BLaER1 (cell line): ENCODE results near the gene DCLK3.

Experiments
- H3K27ac ChIP-seq: shearing (Covaris generic); formaldehyde crosslinking; 2 replicates; pipeline ENCODE4 v1.8.1; 2022
- H3K27me3 ChIP-seq: shearing (Covaris generic); formaldehyde crosslinking; 2 replicates; pipeline ENCODE4 v1.8.1; 2022
- H3K36me3 ChIP-seq: shearing (Covaris generic); formaldehyde crosslinking; 2 replicates; pipeline ENCODE4 v1.8.1; 2022
- H3K4me1 ChIP-seq: shearing (Covaris generic); formaldehyde crosslinking; 2 replicates; pipeline ENCODE4 v1.8.1; 2022
- H3K4me2 ChIP-seq: shearing (Covaris generic); formaldehyde crosslinking; 2 replicates; pipeline ENCODE4 v1.8.1; 2022
- H3K4me3 ChIP-seq: shearing (Covaris generic); formaldehyde crosslinking; 2 replicates; pipeline ENCODE4 v1.8.1; 2022
- H3K9ac ChIP-seq: shearing (Covaris generic); formaldehyde crosslinking; 2 replicates; pipeline ENCODE4 v1.8.1; 2022
- H3K9me3 ChIP-seq: shearing (Covaris generic); formaldehyde crosslinking; 2 replicates; pipeline ENCODE4 v1.8.1; 2022
- H4K20me1 ChIP-seq: shearing (Covaris generic); formaldehyde crosslinking; 2 replicates; pipeline ENCODE4 v1.8.1; 2022
- Cebpa-rat ChIP-seq: shearing (Covaris generic); IDR thresholded peaks from 2 replicates; pipeline ENCODE4 v1.8.1; 2022

The DCLK3 gene

DNA sequence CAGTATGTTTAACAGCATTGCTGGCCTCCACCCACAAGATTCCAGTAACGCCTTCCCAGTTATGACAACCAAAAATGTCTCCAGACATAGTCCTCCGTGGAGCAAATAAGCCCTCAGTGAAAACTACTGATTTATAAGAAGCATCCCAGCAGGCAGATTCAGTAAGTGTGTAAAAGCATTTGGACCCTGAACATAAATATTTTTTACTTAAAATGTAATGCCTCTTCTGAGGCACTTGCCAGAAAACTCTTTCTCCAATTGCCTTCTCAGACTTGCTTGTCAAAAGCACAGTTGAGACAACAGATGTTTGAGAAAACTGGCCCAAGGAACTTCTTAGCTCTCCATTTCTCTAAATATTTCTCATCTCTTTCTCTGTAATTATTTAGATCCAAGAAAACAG lies 31.8 kb upstream of the DCLK3 start:
- Histone ChIP-seq H3K27ac (no peak overlapping the region), H3K9ac (no peak overlapping the region), H3K9me3 (no peaks in the 10 kb centered on the region), H3K4me2 (no peak overlapping the region), H3K4me1 (no peaks in the 10 kb centered on the region), H3K4me3 (no peak overlapping the region), H4K20me1 (no peaks in the 10 kb centered on the region), H3K36me3 (no peaks in the 10 kb centered on the region), H3K27me3 (no peaks in the 10 kb centered on the region)
- TF ChIP-seq Cebpa-rat: no peak

DNA sequence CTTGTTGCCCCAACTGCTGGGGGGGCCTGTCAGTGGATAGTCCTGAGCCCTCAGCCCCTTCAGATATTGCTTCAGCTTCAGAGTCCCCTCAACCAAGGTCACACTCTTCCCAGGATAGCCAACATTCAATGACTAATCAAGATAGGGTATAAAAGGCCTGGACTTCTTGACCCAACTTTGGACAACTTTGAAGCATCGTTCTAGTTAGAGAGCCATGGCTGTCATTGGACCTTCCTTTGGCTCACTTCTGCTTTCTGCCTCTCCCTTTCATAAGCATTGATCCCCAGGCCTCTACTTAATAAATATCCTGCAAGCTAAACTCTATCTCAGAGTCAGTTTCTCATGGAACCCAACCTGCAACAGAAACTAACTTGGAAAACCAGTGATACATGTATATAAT lies 31.3 kb upstream of the DCLK3 start:
- no peak for TF ChIP-seq Cebpa-rat
- no peaks in the 10 kb centered on the region for H3K9me3 ChIP-seq
- H3K27me3 ChIP-seq: no peaks in the 10 kb centered on the region
- no peak overlapping the region for H3K4me2 ChIP-seq
- H4K20me1 ChIP-seq: no peaks in the 10 kb centered on the region
- H3K4me1 ChIP-seq: no peaks in the 10 kb centered on the region
- H3K36me3 ChIP-seq: no peaks in the 10 kb centered on the region
- no peak overlapping the region for H3K4me3 ChIP-seq
- no peak overlapping the region for H3K27ac ChIP-seq
- H3K9ac ChIP-seq: no peak overlapping the region

DNA sequence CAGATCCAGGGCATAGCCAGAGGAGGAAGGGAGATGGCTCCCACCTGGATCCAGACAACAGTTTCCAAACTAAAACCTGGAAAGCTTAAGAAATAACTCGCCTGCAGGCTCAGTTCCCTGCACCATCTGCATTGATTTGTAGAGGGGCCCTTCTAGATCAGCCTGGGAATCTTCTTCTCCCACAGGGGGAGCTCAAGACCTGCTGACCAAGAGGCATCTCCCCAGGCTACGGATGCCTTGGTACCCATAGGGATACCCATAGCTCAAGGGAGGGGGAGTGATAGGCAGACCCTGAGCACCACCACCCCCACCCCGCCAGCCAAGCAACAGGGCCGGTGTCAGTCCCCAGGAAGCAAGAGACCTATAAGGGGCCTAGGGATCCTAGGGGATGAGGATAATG lies 28.0 kb upstream of the DCLK3 start:
- no peak for TF ChIP-seq Cebpa-rat
- H3K4me3 ChIP-seq: no peak overlapping the region
- no peaks in the 10 kb centered on the region for H3K27me3 ChIP-seq
- no peaks in the 10 kb centered on the region for H3K36me3 ChIP-seq
- H3K4me1 ChIP-seq: no peaks in the 10 kb centered on the region
- H3K9ac ChIP-seq: no peak overlapping the region
- H3K27ac ChIP-seq: no peak overlapping the region
- no peak overlapping the region for H3K4me2 ChIP-seq
- H4K20me1 ChIP-seq: no peaks in the 10 kb centered on the region
- H3K9me3 ChIP-seq: no peaks in the 10 kb centered on the region

DNA sequence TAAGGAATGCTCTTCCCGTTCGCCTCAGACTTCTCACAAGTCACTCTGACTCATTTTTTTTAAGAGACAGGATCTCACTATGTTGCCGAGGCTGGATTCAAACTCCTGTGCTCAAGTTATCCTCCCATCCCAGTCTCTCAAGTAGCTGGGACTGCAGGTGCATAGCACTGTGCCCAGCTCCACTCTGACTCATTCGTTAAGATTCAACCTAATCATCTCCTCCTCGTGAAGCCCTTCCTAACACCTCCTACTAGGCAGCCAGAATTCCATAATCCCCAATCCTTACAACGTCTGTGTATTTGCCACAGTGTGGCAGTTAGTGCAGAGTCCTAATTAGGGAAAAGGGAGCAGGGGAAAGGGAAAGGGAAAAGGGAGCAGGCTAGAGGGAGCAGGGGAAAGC lies 26.4 kb upstream of the DCLK3 start:
- H3K4me2 ChIP-seq: no peak overlapping the region
- no peaks in the 10 kb centered on the region for H3K27me3 ChIP-seq
- no peak overlapping the region for H3K4me3 ChIP-seq
- no peaks in the 10 kb centered on the region for H3K36me3 ChIP-seq
- no peak for TF ChIP-seq Cebpa-rat
- H3K9ac ChIP-seq: no peak overlapping the region
- H3K27ac ChIP-seq: no peak overlapping the region
- no peaks in the 10 kb centered on the region for H4K20me1 ChIP-seq
- no peaks in the 10 kb centered on the region for H3K9me3 ChIP-seq
- H3K4me1 ChIP-seq: no peaks in the 10 kb centered on the region

DNA sequence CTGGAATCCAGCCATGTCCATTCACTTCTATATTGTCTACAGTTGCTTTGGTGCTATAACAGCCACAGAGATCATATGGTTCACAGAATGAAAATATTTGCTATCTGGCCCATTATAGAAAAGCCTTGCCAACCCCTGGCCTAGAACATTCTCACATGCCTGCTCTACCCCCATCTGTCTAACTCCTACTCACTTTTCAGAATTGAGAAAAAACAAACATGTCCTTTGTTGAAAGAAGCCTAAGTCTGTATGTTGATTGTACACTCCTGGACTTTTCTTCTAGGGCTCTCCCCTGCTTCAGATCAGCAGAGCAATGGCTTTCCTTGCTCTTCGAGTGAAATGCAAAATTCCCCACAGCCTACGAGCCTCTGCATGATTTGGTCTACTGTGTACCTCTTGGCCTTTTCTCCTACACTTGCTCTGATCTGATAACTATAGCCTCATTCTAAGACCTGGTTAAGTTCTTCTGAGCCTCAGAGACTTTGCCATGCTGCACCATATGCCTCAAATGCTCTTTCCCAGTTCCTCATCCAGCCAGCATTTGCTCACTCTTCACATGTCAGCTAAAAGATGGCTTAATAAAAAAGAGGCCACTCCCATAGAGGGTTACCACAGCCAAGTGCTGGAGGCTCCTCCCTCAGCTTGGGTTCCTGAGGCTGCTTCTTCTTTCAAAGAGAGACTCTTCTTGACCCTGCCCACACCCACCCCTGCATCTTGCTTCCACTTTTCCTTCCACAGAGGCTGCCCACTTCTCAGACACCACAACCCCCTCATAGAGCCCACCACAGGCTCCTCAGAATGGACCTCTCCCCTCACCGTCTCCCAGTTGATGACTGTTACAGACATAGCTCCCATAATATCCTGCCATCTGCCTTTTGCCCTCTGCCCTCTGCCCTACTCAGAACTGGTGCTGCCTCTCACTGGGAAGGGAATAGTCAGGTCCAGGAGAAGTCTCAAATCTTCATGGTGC lies 22.9 kb upstream of the DCLK3 start:
- Histone ChIP-seq H3K27ac (no peak overlapping the region), H3K4me3 (no peak overlapping the region), H3K4me1 (no peaks in the 10 kb centered on the region), H4K20me1 (no peaks in the 10 kb centered on the region), H3K36me3 (no peaks in the 10 kb centered on the region), H3K4me2 (no peak overlapping the region), H3K27me3 (no peaks in the 10 kb centered on the region), H3K9me3 (no peaks in the 10 kb centered on the region), H3K9ac (no peak overlapping the region)
- TF ChIP-seq Cebpa-rat: no peak

DNA sequence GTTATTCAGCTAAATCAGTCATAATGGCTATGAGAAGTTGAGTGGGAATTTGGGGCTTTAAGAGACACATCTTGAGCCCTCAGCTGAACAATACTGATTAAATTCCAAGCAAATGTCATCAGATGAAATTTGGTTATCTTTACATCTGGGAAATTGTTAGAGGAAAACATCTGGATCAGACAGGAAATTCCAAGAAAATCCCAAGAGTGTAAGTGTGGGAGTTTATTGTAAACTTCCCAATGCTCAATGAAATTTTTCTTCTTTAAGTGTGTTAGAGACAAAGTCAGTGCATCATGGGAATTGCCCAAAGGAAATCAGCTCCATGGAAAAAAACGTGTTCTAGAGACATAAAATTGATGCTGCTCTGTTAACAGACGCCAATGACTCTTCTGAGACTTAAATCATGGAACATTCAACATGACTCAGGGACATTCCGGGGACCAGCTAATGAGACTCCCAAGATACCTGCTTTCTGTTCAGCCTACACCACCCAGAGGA lies 19.8 kb upstream of the DCLK3 start:
- H3K4me1 ChIP-seq: no peaks in the 10 kb centered on the region
- no peaks in the 10 kb centered on the region for H3K36me3 ChIP-seq
- H3K9me3 ChIP-seq: no peaks in the 10 kb centered on the region
- no peak overlapping the region for H3K27ac ChIP-seq
- TF ChIP-seq Cebpa-rat: no peak
- no peaks in the 10 kb centered on the region for H3K27me3 ChIP-seq
- H4K20me1 ChIP-seq: no peaks in the 10 kb centered on the region
- no peak overlapping the region for H3K9ac ChIP-seq
- H3K4me2 ChIP-seq: no peak overlapping the region
- no peak overlapping the region for H3K4me3 ChIP-seq

DNA sequence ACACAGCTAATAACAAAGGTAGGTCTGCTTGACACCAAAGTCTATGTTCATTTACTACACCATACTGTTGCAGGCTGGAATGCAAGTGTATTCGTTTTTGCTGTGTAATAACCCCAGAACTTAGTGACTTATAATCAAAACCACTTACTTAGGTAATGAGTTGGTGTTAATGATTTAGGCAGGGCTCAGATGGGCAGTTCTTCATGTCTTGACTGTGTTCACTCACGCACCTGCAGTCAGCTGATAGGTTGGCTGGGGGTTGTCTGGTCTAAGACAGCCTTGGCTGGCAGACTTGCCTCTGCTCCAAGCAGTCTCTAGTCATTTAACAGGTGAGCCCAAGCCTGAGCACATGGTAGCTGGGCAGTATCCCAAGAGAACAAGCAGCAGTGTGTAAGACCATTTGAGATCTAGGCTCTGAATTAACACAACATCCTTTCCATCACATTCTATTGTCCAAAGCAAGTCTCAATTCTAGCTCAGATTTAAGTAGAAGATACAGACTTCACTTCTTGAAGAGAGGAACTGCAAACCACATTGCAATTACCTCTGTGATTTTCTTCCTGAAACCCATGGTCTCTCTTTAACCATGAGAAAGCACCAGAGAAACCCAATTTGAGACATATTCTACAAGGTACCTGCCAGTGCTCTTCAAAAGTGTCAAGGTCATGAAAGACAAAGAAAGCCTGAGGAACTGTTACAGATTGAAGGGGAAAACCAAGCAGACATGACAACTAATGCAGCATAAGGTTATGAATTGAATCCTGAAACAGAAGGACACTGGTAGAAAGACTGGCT lies 13.3 kb upstream of the DCLK3 start:
- no peak for TF ChIP-seq Cebpa-rat
- Histone ChIP-seq H3K4me2 (no peak overlapping the region), H3K4me1 (no peaks in the 10 kb centered on the region), H3K4me3 (no peak overlapping the region), H3K9me3 (no peaks in the 10 kb centered on the region), H3K27me3 (no peaks in the 10 kb centered on the region), H3K36me3 (no peaks in the 10 kb centered on the region), H4K20me1 (no peaks in the 10 kb centered on the region), H3K27ac (no peak overlapping the region), H3K9ac (no peak overlapping the region)

DNA sequence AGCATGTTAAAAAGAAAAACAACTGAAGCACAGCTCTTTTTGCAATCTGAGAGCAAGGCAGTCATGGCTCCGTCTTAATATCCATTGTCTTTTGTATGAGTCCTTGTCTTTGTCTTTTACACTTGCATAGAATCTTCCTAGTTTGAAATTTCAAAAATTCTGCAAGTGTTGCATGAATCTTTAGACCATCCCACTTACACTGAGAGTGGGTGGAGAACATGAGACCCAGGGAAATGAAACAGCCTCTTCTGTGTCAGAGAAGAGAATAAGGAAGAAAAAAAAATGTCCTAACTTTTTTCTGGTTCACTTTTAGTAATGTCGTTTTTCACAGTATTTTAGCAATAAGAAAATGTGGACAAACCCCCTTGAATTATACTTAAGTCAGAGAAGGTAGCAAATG lies 12.1 kb upstream of the DCLK3 start:
- no peak for TF ChIP-seq Cebpa-rat
- Histone ChIP-seq H3K9me3 (no peaks in the 10 kb centered on the region), H4K20me1 (no peaks in the 10 kb centered on the region), H3K27me3 (no peaks in the 10 kb centered on the region), H3K36me3 (no peaks in the 10 kb centered on the region), H3K27ac (no peak overlapping the region), H3K4me1 (no peaks in the 10 kb centered on the region), H3K9ac (no peak overlapping the region), H3K4me3 (no peak overlapping the region), H3K4me2 (no peak overlapping the region)

DNA sequence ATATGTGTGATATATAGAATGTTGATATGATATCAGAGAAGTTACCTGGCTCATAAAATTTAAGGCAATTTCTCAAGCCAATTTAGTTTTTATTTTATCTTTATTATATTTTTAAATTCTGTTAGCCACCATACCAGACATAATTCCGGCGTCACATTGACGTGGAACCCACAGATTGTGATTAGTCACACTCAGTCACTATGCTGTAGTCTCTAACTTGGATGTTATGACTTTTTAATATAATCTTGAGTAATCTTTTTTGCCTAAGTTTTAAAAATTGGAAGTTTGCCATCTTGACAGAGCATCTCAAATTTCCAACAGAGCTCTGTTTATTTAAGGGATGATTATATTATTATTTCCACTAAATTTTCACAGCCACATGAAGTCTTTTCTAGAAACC lies 9.7 kb upstream of the DCLK3 start:
- TF ChIP-seq Cebpa-rat: no peak
- H3K27me3 ChIP-seq: no peaks in the 10 kb centered on the region
- no peaks in the 10 kb centered on the region for H4K20me1 ChIP-seq
- no peaks in the 10 kb centered on the region for H3K9me3 ChIP-seq
- no peaks in the 10 kb centered on the region for H3K36me3 ChIP-seq
- H3K4me1 ChIP-seq: no peaks in the 10 kb centered on the region
- H3K27ac ChIP-seq: no peak overlapping the region
- no peak overlapping the region for H3K9ac ChIP-seq
- no peak overlapping the region for H3K4me2 ChIP-seq
- no peak overlapping the region for H3K4me3 ChIP-seq

DNA sequence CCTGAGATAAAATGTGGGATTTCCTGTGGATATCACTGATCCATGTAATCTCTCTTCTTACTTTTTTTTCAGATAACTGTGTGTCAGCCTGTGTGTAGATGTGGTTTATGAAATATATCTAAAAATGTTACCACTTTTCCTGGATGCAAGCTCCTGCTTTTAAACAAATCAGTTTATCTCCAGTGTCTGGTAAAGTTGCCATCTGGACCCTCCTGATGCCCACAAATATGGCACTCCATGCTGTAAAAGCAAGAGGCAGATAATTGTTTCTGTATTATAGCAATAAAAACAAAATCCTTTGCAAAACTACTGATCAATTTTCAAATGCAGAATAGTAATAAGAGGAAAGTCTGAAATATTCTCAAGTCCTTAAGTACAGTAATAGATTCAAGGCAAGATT lies 7.6 kb upstream of the DCLK3 start:
- Histone ChIP-seq H4K20me1 (no peaks in the 10 kb centered on the region), H3K9ac (no peak overlapping the region), H3K27me3 (no peaks in the 10 kb centered on the region), H3K4me1 (no peaks in the 10 kb centered on the region), H3K9me3 (no peaks in the 10 kb centered on the region), H3K36me3 (no peaks in the 10 kb centered on the region), H3K4me3 (no peak overlapping the region), H3K4me2 (no peak overlapping the region), H3K27ac (no peak overlapping the region)
- no peak for TF ChIP-seq Cebpa-rat
